GM12873 (cell line): ENCODE results near the gene CTXN1.

ENCODE experiments used
- TF ChIP-seq, protein P1 (sequence below): IDR thresholded peaks from 2 replicates; pipeline ENCODE4 v1.5.1; 2012; ENCODE audit warnings: low read depth, mild to moderate bottlenecking, moderate library complexity, low read length, control low read depth; ENCODE audit not compliant: insufficient read depth; ENCODE audit errors: missing control alignments

CTXN1 gene

DNA sequence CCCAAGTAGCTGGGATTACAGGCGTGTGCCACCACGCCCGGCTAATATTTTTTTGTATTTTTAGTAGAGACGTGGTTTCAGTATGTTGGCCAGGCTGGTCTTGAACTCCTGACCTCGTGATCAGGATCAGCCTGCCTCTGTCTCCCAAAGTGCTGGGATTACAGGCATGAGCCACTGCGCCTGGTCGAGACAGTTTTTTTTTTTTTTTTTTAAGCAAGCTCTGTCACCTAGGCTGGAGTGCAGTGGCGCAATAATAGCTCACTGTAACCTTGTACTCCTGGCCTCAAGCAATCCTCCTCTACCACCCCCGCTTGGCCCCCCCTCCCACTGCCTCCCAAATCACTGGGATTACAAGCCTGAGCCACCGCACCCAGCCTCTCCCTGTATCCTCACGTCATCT lies 28.6 kb downstream of the CTXN1 start:
- TF ChIP-seq, protein P1, sequence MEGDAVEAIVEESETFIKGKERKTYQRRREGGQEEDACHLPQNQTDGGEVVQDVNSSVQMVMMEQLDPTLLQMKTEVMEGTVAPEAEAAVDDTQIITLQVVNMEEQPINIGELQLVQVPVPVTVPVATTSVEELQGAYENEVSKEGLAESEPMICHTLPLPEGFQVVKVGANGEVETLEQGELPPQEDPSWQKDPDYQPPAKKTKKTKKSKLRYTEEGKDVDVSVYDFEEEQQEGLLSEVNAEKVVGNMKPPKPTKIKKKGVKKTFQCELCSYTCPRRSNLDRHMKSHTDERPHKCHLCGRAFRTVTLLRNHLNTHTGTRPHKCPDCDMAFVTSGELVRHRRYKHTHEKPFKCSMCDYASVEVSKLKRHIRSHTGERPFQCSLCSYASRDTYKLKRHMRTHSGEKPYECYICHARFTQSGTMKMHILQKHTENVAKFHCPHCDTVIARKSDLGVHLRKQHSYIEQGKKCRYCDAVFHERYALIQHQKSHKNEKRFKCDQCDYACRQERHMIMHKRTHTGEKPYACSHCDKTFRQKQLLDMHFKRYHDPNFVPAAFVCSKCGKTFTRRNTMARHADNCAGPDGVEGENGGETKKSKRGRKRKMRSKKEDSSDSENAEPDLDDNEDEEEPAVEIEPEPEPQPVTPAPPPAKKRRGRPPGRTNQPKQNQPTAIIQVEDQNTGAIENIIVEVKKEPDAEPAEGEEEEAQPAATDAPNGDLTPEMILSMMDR, result no peak

DNA sequence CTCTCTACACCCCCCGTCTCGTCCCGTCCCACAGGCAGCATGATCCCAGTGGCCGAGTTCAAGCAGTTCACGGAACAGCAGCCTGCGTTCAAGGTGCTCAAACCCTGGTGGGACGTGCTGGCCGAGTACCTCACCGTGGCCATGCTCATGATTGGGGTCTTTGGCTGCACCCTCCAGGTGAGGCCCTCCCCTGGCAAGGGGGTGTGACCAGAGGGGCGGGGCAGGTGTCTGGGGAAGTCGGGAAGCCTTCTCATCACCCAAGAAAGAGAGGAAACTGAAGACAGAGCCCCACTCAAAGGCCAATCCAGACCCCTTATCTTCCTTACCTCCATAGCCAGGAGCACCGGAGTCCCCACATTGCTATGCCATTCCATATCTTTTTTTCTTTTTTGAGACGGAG lies 30.4 kb downstream of the CTXN1 start:
- TF ChIP-seq, protein P1, result no peak

DNA sequence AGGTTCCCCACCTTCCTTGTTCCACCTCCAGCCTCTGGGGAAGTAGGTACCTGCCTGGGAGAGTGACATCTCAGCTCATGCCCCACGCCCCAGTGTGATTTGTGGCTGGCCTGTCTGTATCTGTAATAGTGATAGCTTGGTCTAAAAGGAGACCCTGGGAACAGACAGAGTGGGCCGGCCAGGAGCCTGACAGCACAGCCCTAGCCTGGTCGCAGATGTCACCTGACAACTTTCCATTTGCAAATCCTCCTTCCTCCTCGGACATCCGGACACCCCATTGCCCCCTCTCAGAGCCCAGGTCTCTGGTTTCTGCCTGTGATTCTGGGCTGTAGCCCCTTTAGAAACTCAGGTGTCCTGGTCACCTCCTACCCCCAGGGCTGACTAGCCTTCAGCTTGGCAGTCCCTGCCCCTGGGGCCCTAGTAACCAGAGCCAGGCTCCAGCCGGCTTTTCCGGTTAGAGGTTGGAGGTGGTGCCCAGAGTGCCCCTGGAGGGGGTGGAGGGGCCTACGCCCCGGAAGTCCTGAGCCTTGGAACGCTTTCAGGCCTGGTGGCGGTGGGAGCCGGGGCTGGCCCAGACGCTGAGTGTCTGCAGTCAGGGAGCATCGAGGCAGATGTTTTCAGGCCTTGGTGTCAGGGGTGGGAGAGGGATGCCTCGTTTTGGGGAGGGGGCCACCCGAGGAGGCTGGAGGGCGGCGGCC lies 31.2 kb downstream of the CTXN1 start:
- TF ChIP-seq, protein P1, result no peak

DNA sequence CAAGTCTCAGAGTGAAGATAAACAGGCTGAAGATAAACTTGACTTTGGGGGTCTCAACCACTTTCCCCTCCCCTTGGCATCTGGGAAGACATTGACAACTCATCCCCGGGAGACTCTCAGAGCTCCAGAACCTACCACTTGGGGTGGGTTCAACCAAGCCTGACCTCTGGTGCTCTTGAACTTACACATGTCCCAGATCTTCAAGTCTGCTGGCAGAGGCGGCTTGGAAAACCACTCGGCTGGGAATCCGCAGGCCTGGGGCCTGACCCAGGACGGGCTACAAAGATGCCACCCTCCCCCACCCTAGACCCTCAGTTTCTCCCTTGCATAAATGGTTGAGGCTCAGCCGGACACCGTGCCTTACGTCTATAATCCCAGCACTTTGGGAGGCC lies 37.1 kb downstream of the CTXN1 start:
- TF ChIP-seq, protein P1, result no peak

DNA sequence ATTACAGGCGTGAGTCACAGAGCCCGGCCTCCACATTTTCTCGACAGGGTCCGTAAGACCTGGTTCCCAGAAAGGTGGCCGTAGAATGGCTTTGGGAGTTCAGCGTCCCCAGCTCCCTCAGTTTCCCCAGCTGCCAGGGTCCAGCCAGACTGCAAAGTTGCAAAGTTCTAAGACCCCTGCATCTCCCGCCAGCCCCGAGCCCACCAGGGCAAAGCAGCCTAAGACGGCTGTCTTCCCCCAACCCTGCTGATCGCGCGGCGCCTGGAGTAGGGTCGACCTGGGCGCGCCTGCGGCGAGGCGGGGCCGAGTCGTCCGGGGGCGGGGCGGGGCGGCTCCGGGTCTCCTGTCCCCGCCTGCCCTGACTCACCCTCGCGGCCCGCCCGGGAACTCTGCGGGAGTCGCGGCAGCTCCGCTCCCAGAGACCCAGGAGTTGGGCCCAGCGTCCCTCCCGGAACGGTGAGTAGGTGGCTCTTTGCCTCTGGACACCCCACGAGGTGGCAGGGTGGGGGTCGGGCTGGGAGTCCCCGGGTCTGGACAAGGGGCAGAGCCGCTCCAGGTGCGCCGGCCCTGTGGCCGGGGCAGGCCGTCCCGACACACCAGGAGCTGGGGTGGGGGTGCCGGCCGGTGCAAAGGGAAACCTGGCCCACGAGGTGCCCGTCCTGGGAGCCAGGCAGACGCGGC lies 37.6 kb downstream of the CTXN1 start, which contains the start of gene LRRC8E:
Gene LRRC8E, plus strand, starts transcription at position 366 of the 681 bp plus-strand sequence. CDS start 7,094 bp downstream, outside the sequence.
- TF ChIP-seq, protein P1, result no peak

DNA sequence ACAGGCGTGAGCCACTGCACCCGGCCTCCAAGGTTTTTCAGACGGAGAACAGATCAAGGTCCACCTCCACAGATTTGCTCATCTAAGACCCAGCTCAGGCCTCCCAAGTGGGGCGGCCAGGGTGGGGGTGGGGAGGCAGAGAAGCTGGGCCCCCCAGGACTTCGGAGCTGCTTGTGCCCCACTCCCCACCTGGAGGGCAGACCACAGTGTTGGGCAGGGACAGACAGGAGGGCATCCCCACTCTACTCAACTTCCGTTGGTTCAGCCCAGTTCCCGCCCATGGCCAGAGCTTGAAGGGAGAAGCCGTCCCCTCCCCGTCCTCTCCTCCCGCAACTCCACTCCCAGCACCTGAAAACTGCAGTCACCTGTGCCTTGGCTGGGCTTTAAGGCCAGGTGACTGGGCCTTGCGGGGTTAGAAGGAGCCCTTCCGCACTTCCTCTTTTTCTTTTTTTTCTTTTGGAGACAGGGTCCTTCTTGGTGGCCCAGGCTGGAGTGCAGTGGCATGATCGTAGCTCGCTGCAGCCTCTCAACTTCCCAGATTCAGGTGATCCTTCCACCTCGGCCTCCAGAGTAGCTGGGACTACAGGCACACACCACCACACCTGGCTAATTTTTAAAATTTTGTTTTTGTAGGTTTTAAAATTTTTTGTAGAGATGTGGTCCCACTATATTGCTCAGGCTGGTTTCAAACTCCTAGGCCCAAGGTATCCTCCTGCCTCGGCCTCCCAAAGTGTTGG lies 38.4 kb downstream of the CTXN1 start:
- TF ChIP-seq, protein P1, result no peak

DNA sequence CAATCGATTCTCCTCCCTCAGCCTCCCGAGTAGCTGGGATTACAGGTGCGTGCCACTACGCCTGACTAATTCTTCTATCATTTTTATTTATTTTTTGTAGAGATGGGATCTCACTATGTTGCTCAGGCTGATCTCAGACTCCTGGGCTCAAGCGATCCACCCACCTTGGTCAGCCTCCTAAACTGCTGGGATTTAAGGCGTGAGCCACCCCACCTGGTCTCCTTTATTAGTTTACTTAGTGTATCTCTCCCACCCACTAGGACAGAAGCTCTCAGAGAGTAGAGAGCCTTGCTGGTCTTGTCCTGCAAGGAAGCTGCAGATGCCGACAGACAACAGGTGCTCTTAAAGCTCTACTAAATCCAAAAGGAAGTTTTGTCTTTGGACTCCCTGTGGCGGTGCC lies 40.1 kb downstream of the CTXN1 start:
- TF ChIP-seq, protein P1, result no peak
